NCI-H2227 treated with DMSO at 0.1 percent for 48 hours (cell line): ENCODE results near the gene KCNH2.
"Not testable (repeated sequence)": the region's sequence is repeated elsewhere in the genome, so short reads cannot be mapped to it uniquely, and the experiment has no call there.

Experiments used
- DNase-seq: peaks from one replicate; lab custom pipeline; 2025; lab: John Stamatoyannopoulos, UW

The KCNH2 gene

DNA sequence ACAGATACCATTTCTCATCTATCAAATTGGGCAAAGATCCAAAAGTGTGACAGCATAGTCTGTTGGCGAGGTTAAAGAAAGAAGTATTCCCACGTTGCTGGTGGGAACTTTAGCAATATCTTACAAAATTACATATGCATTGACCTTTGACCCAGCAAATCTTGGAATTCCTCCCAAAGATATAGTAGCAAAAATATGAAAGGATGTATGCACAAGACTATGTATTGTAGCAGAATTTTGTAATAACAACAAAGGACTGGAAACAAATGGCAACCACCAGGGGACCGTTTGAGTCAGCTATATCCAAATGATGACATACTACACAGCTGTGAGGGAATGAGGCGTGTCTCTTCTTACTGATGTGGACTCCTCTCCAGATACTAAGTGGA lies 50.2 kb downstream of the KCNH2 start:
- no peak for DNase-seq

DNA sequence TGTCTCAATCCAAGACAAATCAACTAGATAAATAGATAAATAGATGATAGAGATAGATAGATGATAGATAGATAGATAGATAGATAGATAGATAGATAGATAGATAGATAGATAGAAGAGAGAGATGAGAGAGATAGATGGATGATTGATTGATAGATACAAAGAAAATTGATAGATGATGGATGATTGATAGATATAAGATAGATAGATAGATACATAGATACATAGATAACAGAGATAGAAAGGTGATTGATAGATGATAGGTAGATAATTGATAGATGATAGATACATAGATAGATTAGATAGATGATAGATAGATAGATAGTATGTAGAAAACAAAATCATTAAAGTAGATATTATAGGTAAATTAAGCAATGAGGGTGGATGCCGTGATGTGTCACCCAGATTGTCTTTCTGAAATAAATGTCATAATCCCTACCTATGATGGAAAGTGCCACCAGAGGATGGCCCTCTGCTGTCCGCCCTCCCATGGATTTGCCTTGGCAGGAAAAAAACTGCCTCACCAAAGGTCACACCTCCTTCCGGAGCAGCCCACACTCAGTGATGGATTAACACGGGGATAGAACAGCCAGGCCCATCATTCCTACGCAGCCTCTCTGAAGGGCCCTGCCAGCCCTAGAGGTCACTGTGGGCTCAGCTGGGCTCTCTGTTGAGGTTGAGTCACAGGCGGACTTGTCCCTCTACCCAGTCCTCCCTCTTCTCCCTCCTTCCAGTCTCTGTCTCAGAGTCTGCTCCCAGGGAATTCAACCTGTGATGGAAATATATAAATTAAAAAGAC lies 50.8 kb downstream of the KCNH2 start:
- DNase-seq, result no peak

DNA sequence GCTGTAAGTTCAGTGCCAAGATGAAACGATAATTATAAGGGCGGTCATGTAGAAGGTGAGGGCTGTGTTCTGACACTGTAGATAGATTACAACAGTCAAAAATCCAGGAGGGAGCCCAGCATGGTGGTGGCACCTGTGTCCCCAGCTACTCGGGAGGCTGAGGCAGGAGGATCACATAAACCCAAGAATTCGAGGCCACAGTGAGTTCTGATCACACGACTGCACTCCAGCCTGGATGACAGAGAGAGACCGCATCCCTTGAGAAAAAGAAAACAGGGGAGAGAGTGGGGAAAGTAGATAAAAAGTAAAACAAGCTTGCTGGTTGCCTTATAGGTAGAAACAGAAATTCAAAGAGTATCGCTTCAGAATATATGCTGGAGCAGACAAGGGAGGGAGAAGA lies 52.1 kb downstream of the KCNH2 start:
- DNase-seq, result no peak

GRCh38 chr7:150924369-150924781 lies 53.7 kb downstream of the KCNH2 start:
- no peak for DNase-seq

DNA sequence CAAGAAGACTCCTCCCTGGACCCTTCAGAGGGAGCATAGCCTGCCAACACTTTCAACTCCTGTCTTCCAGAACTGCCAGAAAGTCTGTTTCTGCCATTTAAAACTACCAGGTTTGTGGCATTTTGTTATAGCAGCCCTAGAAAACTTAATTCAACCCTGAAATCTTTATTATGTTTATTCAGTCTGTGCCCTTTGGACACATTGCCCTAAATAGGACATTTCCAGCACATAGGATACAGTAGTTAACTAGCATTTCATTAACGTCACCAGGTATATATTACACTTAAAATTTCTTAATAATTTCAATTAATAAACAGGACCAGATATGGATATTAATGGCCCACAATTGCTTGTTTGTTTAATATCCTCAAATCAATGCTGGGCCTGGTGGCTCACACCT lies 54.3 kb downstream of the KCNH2 start:
- DNase-seq, result no peak

DNA sequence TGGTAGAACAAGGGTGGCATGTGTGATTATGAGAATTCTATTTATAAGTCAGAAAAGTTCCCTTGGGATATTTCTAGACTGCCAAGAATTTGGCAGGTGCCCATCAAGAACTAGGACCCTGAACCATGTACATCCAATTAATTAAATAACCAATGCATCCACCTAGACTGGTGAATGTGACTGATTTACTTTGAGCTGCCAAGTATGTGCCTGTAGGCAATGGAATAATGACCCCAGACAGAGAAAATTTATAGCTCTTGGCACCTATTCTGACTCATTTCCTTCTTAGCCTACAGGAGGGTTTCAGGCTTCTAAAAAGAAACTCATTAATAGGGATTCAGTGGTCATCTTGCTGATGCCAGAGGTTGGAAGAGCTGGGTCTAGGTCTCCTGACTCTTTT lies 54.9 kb downstream of the KCNH2 start:
- no peak for DNase-seq

DNA sequence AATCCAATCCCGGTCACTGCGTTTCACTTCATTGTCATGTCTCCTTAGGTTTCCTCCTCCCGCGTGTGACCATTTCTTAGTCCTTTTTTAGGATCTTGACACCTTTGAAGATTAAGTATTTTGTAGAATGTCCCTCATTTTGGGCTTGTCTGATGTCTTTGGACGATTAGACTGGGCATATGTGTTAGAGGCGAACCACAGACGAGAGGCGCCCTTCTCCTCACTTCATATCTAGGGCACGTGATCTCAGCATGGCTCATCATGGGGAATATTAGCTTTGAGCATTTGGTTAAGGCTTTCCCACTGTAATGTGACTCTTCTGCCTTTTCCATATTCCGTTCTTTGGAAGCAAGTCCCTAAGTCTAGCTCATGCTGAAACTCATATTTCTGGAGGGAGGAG lies 59.0 kb downstream of the KCNH2 start:
- no peak for DNase-seq

- no peak for DNase-seq
These were observed 59.7 kb downstream of the KCNH2 start for GRCh38 chr7:150918378-150918777.

DNA sequence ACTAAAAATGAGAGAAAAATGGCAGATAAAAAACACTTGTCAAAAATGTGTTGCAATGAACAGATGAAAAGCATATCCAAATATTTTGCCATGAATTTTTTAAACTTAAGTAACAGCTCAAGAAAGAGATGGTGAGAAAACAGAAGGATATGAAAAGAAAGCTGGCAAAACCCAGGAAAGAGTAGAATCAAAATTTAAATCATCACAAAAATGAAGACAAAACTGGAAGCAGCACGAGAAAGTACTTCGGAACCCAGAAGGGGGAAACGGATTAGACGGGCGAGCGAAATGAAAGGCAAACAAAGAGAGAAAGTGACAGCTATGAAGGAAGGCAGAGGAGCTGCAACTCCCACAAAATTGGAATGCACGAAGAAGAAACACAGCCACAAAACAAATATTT lies 60.2 kb downstream of the KCNH2 start:
- DNase-seq, result no peak

GRCh38 chr7:150916670-150917069 lies 61.5 kb downstream of the KCNH2 start:
- no peak for DNase-seq

DNA sequence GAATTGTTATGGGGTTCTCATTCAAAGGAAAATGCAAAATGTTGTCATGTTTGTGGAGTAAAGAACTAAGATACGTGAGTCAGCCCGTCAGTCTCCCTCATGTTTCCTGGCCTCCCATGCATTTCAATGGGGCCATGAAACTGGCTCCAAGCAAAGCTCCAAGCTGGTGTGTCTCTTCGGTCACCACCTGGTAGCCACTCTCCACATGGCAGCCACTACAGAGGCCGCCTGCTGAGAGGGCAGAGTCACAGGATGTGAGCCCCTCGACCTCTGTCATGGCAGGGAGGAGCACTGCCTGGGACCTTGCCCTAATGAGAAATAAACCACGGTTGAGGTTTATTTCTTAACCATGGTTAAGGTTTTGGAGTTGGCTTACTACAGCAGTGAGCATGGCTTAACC lies 63.2 kb downstream of the KCNH2 start:
- no peak for DNase-seq

GRCh38 chr7:150914196-150914595 lies 63.9 kb downstream of the KCNH2 start:
- DNase-seq, result no peak

DNA sequence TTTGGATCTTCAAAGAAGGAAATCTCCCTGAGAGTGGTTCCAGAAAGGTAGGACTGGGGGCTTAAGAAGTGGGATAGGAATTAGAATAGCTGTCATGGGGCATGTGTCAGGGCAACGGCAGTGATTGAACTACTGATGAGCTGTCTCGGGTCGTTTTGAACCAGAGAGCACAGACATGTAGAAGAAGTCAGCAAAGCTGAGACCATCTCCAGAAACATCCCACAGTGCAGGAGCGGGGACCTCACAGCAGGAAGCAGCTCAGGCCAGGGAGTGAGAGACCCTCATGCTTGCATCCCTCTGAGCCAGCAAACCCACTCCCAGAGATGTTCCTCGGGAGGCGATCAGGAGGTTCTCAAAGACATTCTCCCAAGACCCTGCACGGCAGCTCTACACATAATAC lies 65.7 kb downstream of the KCNH2 start:
- DNase-seq, result no peak

DNA sequence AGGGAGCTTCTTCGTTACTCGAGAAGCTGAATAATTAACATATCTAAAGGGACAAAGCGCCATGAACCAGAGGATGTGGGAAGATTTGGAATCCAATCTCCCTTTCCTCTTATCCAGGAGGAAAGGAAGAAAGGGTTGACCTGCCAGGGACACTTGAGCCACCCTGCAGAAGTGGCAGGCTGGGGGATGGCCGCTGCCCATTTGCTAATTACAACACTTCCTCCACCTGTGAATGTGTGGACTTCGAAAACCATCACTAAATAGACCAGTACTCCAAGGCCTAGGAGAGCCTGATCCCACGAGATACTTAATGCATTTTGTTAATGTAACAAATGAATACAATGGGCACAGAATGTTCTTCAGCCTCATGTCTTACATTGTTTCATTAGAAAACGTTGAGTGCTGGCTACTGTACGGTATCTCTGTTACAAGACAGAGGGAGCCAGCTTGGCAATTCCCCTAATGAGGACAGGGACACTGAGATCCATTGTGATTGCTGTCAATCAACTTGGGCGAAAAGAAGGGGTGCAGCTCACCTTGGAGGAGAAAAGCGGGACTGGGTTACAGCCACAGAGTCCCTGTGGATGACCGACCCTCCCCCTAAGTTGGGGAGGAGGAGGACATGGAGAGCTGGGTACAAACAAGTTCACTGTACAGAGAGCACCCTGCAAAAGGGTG lies 66.4 kb downstream of the KCNH2 start:
- DNase-seq, result no peak

DNA sequence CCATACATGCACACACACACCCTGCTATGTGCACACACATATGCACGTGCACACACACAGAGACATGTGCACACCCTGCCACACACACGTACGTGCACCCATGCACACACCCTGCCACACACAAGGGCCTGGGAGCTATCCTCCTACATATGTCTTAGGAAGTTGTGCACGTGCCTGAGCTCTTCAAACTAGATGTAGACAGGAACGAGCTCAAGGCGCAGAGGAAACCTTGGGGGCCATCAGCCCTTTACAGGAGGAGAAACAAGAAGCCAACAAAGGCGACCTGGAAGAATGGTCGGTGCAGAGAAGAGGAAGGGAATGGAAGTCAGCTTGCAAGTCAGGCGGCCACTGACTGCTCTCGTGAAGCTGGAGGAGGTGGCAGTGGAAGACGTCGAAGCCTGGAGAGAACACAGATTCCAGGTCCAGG lies 67.1 kb downstream of the KCNH2 start:
- no peak for DNase-seq

DNA sequence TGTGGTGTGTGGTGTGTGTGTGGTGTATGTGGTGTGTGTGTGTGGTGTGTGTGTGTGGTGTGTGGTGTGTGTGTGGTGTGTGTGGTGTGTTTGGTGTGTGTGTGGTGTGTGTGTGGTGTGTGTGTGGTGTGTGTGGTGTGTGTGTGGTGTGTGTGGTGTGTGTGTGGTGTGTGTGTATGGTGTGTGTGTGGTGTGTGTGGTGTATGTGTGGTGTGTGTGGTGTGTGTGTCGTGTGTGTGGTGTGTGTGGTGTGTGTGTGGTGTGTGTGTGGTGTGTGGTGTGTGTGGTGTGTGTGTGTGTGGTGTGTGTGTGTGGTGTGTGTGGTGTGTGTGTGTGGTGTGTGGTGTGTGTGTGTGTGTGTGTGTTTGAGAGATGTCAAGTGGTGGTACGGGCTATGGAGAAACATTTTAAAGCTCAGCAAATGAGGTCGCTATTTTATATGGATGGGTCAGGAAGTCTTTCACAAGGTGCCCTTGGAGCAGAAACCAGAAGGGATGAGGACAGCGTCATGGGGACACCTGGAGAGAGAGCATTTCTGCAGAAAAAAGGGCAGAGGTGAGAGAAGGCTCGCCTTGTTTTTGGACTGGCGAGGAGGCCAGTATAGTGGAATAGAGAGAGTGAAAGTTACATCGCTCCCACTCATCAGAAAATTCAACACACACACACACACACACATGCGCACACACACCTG lies 67.7 kb downstream of the KCNH2 start:
- DNase-seq, result not testable (repeated sequence)

GRCh38 chr7:150909200-150909995 lies 68.7 kb downstream of the KCNH2 start:
- DNase-seq, result no peak

DNA sequence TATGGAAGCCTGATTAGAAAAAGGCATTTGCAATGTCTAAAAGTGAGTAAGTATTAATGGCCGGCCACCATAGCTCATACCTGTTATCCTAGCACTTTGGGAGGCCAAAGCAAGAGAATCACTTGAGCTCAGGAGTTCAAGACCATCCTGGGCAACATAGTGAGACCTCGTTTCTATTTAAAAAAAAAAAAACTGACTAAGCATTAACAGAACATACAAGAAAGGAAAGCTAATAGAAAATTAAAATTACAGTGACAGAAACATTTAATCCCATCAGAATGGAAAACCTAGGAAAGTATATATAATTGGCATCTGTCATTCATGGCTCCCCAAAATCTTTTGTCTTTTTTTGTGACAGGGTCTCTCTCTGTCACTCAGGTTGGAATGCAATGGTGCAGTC lies 69.9 kb downstream of the KCNH2 start:
- DNase-seq, result no peak

- DNase-seq, result no peak
These were observed 73.9 kb downstream of the KCNH2 start for GRCh38 chr7:150904011-150904909.

DNA sequence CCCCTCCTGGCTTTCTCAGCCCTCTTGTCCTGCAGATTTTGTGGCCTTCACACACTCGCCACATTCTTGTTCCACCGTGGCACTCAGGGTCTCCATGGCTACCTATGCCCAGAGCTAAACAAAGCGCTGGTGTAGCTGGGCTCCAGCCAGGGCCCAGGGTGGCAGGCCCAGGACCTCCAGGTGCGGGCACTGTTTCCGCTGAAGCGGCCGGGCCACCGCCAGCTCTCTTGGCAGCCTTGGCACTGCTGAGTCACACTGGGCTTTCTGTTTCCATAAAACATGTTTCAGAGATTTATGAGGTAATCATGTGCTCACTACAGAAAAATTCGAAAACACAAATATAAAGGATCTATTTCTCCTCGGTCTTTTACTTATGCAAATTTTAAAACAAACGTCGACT lies 74.5 kb downstream of the KCNH2 start:
- no peak for DNase-seq
